Gastroesophageal sphincter (tissue), 3 donors: ENCODE data around the gene MGAT3.

Source experiments
- CTCF ChIP-seq, 4 experiments: fragments of 200-600 bp in 2 of 4; fragments of 450-650 bp in 2 of 4; sonication (generic) in 1 of 4; IDR thresholded peaks; one replicate each; pipeline ENCODE4 v1.5.1; 2017 to 2019; ENCODE audit warnings: antibody characterized with exemption in 4 of 4, mild to moderate bottlenecking in 2 of 4, moderate library complexity in 2 of 4
- POLR2A ChIP-seq, 2 donors: fragments of 450-650 bp; IDR thresholded peaks; one replicate each; pipeline ENCODE4 v1.6.1; 2017; ENCODE audit warnings: antibody characterized with exemption in 2 of 2, mild to moderate bottlenecking in 2 of 2, moderate library complexity in 1 of 2
- POLR2AphosphoS5 ChIP-seq: sonication (generic); formaldehyde crosslinking; IDR thresholded peaks from one replicate; pipeline ENCODE4 v1.6.1; 2017; ENCODE audit warnings: antibody characterized with exemption

- TF ChIP-seq CTCF (IDR thresholded peaks at IDR 0.05) = peak in 3 of 4 experiments; percentile 61 to 72 (median 72)
- no peak for TF ChIP-seq POLR2A (IDR thresholded peaks at IDR 0.05)
- no peak for TF ChIP-seq POLR2AphosphoS5
These were observed 57.7 kb downstream of the MGAT3 start for GRCh38 chr22:39514373-39514973.
